ENCODE measurements around the gene ITGAV.

DNA sequence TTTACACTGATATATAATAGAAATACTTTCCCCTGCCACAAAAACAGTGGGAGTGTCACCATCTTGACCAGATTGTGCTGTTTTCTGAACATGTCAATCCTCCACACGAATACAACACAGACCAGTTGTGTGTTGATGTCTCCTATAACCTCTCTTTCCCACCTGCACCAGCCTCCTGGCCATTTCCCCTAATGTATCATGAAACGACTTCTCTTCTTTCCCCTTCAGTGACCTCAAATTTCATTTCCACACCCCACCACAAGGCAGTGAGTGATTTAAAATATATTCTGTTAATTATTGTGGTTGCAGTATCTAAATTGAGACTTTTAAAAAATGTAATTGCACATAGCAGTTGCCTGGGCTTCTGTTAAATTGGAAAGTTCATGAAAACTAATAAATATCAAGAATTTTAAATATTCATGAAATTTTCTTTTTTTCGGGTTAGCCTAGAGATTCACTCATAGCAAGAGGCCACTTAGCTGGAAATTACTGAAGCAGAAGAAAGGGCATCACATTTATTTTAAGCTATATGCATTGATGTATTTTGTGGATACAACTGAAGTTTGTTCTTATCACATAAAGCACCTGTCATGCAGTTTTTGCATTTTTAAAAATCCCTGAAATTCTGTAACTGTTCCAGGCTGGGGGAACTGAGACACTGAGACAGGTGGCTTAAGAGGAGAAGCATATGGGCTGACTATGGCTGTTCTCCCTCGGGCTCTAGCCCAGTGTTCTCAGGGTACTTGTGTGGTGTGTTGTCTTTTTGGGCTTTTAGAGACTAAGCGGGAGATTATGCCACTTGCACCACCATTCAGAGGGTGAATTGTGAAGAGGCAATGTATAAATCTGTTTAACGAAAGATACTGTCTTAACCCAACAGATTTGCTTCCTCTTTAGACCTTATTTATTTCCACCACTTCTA, 119.9 kb downstream of the ITGAV start:
- no peak for TF ChIP-seq POLR2A (IDR thresholded peaks at IDR 0.05; ENCODE audit: low read depth, low read length)
- TF ChIP-seq TAF1 (IDR thresholded peaks at IDR 0.05; ENCODE audit: low read depth, low read length), result no peak
- TF ChIP-seq POLR2AphosphoS5 (IDR thresholded peaks at IDR 0.05; ENCODE audit: low read depth, low read length), result no peak
